BLaER1 (cell line): Measurements from ENCODE around the gene F12.

ENCODE experiments used
- H3K27ac ChIP-seq: shearing (Covaris generic); formaldehyde crosslinking; 2 replicates; pipeline ENCODE4 v1.8.1; 2022
- H3K27me3 ChIP-seq: shearing (Covaris generic); formaldehyde crosslinking; 2 replicates; pipeline ENCODE4 v1.8.1; 2022
- H3K36me3 ChIP-seq: shearing (Covaris generic); formaldehyde crosslinking; 2 replicates; pipeline ENCODE4 v1.8.1; 2022
- H3K4me1 ChIP-seq: shearing (Covaris generic); formaldehyde crosslinking; 2 replicates; pipeline ENCODE4 v1.8.1; 2022
- H3K4me2 ChIP-seq: shearing (Covaris generic); formaldehyde crosslinking; 2 replicates; pipeline ENCODE4 v1.8.1; 2022
- H3K4me3 ChIP-seq: shearing (Covaris generic); formaldehyde crosslinking; 2 replicates; pipeline ENCODE4 v1.8.1; 2022
- H3K9ac ChIP-seq: shearing (Covaris generic); formaldehyde crosslinking; 2 replicates; pipeline ENCODE4 v1.8.1; 2022
- H3K9me3 ChIP-seq: shearing (Covaris generic); formaldehyde crosslinking; 2 replicates; pipeline ENCODE4 v1.8.1; 2022
- H4K20me1 ChIP-seq: shearing (Covaris generic); formaldehyde crosslinking; 2 replicates; pipeline ENCODE4 v1.8.1; 2022
- Cebpa-rat ChIP-seq: shearing (Covaris generic); IDR thresholded peaks from 2 replicates; pipeline ENCODE4 v1.8.1; 2022

Gene F12

GRCh38 chr5:177453852-177454396 lies 44.6 kb upstream of the F12 start:
- peak overlapping the region; percentile 76 for H3K4me3 ChIP-seq
- H3K9ac ChIP-seq: peak overlapping the region; percentile 87
- peaks cover 71% of the 10 kb centered on the region for H3K4me1 ChIP-seq
- H3K9me3 ChIP-seq: no peaks in the 10 kb centered on the region
- H3K4me2 ChIP-seq: peak overlapping the region; percentile 95
- no peaks in the 10 kb centered on the region for H3K27me3 ChIP-seq
- H3K27ac ChIP-seq: peak overlapping the region; percentile 91
- H3K36me3 ChIP-seq: peaks cover 31% of the 10 kb centered on the region
- TF ChIP-seq Cebpa-rat: no peak
- H4K20me1 ChIP-seq: peaks cover 68% of the 10 kb centered on the region

GRCh38 chr5:177452688-177453638 lies 43.6 kb upstream of the F12 start:
- Histone ChIP-seq H3K27ac (peak overlapping the region; percentile 91), H3K9me3 (no peaks in the 10 kb centered on the region), H3K4me1 (peaks cover 71% of the 10 kb centered on the region), H3K4me3 (peak overlapping the region; percentile 76; the same call in 1 of the 2 replicates), H3K9ac (peak overlapping the region; percentile 87; the same call in 1 of the 2 replicates), H3K27me3 (no peaks in the 10 kb centered on the region), H3K4me2 (peak overlapping the region; percentile 95), H3K36me3 (peaks cover 22% of the 10 kb centered on the region), H4K20me1 (peaks cover 65% of the 10 kb centered on the region)
- no peak for TF ChIP-seq Cebpa-rat

- TF ChIP-seq Cebpa-rat: no peak
- Histone ChIP-seq H4K20me1 (peaks cover 49% of the 10 kb centered on the region), H3K27me3 (no peaks in the 10 kb centered on the region), H3K4me3 (no peak overlapping the region), H3K9ac (peak overlapping the region; percentile 89; the same call in 1 of the 2 replicates), H3K4me2 (peak overlapping the region; percentile 92), H3K9me3 (no peaks in the 10 kb centered on the region), H3K27ac (peak overlapping the region; percentile 85; the same call in 1 of the 2 replicates), H3K36me3 (peaks cover 9% of the 10 kb centered on the region; the same call in 1 of the 2 replicates), H3K4me1 (peaks cover 70% of the 10 kb centered on the region)
Observed at GRCh38 chr5:177450667-177451424, 41.5 kb upstream of the F12 start.

- peaks cover 49% of the 10 kb centered on the region for H4K20me1 ChIP-seq
- peaks cover 85% of the 10 kb centered on the region for H3K4me1 ChIP-seq
- peak overlapping the region; percentile 85 for H3K27ac ChIP-seq
- H3K27me3 ChIP-seq: no peaks in the 10 kb centered on the region
- H3K9me3 ChIP-seq: no peaks in the 10 kb centered on the region
- TF ChIP-seq Cebpa-rat: no peak
- H3K4me3 ChIP-seq: peak overlapping the region; percentile 4; the same call in 1 of the 2 replicates
- H3K4me2 ChIP-seq: peak overlapping the region; percentile 92
- peaks cover 9% of the 10 kb centered on the region; the same call in 1 of the 2 replicates for H3K36me3 ChIP-seq
- H3K9ac ChIP-seq: peak overlapping the region; percentile 89
Observed at GRCh38 chr5:177449140-177450061, 40.0 kb upstream of the F12 start.

GRCh38 chr5:177448244-177448950 lies 39.0 kb upstream of the F12 start:
- peaks cover 83% of the 10 kb centered on the region for H3K4me1 ChIP-seq
- peak overlapping the region; percentile 92 for H3K4me2 ChIP-seq
- H3K27ac ChIP-seq: peak overlapping the region; percentile 85
- peak; percentile 52; the same call in 1 of the 2 replicates for TF ChIP-seq Cebpa-rat
- no peaks in the 10 kb centered on the region for H3K27me3 ChIP-seq
- H3K9ac ChIP-seq: peak overlapping the region; percentile 89
- H3K4me3 ChIP-seq: peak overlapping the region; percentile 81
- peaks cover 46% of the 10 kb centered on the region for H4K20me1 ChIP-seq
- H3K9me3 ChIP-seq: no peaks in the 10 kb centered on the region
- H3K36me3 ChIP-seq: peaks cover 15% of the 10 kb centered on the region

GRCh38 chr5:177447611-177448243 lies 38.4 kb upstream of the F12 start:
- Histone ChIP-seq H3K9ac (peak overlapping the region; percentile 89), H3K4me1 (peaks cover 76% of the 10 kb centered on the region)

GRCh38 chr5:177447066-177447610 lies 37.8 kb upstream of the F12 start:
- H4K20me1 ChIP-seq: peaks cover 34% of the 10 kb centered on the region
- H3K4me3 ChIP-seq: peak overlapping the region; percentile 81
- H3K27ac ChIP-seq: peak overlapping the region; percentile 93
- H3K36me3 ChIP-seq: peaks cover 28% of the 10 kb centered on the region
- H3K4me1 ChIP-seq: peaks cover 71% of the 10 kb centered on the region
- peak overlapping the region; percentile 92 for H3K4me2 ChIP-seq
- peak overlapping the region; percentile 89 for H3K9ac ChIP-seq
- TF ChIP-seq Cebpa-rat: no peak
- H3K9me3 ChIP-seq: no peaks in the 10 kb centered on the region
- no peaks in the 10 kb centered on the region for H3K27me3 ChIP-seq

More at GRCh38 chr5:177447611-177448243, 38.4 kb upstream of the F12 start:
- no peaks in the 10 kb centered on the region for H3K27me3 ChIP-seq
- H3K27ac ChIP-seq: peak overlapping the region; percentile 85
- peaks cover 39% of the 10 kb centered on the region for H4K20me1 ChIP-seq
- no peak for TF ChIP-seq Cebpa-rat
- peaks cover 22% of the 10 kb centered on the region for H3K36me3 ChIP-seq
- H3K4me2 ChIP-seq: peak overlapping the region; percentile 92
- H3K4me3 ChIP-seq: peak overlapping the region; percentile 81
- no peaks in the 10 kb centered on the region for H3K9me3 ChIP-seq
